Femur (tissue), 1 donor: ENCODE measurements around the gene CBR4.
"Not testable (repeated sequence)": the region's sequence is repeated elsewhere in the genome, so short reads cannot be mapped to it uniquely, and the experiment has no call there.

ENCODE experiments used
- DNase-seq: peaks from one replicate; pipeline ENCODE4 v3.0.0-alpha.2; 2017

CBR4 gene

GRCh38 chr4:169010125-169011023 is at the start of gene CBR4:
Gene CBR4, minus strand, starts transcription at chr4:169010255. Its CDS starts 166 bp downstream, at chr4:169010089.
- DNase-seq = peak; percentile 99

- peak; percentile 60 for DNase-seq
Observed at GRCh38 chr4:169059306-169060211, 49.5 kb upstream of the CBR4 start.

GRCh38 chr4:169058312-169058711 is 48.3 kb upstream of the CBR4 start:
- DNase-seq = peak; percentile 43

DNA sequence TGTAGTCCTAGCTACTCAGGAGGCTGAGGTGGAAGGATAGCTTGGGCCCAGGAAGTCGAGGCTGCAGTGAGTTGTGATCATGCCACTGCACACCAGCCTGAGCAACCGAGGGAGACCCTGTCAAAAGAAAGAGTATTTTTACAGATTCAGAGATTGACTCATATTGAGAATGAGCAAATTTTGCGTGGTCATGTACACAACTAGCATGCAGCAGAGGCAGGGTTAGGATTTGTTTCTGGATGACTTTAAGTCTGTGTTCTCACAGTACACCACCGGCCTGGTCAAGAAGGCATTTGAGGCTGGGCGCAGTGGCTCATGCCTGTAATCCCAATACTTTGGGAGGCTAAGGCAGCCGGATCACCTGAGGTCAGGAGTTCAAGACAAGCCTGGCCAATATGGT is 44.8 kb upstream of the CBR4 start:
- DNase-seq = no peak

DNA sequence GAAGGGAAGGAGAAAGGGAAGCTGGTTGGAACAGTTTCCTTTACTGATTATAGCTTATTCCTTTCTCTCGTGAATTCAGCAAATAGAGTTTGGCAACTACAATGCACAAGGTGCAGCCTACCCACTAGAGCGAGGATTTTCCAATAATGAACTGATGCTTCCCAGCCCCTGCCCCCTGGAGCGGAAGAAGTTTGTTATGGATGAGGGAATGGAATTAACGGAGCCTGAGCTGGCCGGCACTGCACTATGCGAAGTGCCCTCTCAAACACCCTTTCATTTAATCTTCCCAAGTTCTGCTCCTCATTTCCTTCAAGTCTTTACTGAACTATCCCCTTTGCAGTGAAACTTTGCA is 42.5 kb upstream of the CBR4 start:
- peak; percentile 58 for DNase-seq

- peak; percentile 77 for DNase-seq
Observed at GRCh38 chr4:169051761-169052593, 41.9 kb upstream of the CBR4 start.

DNA sequence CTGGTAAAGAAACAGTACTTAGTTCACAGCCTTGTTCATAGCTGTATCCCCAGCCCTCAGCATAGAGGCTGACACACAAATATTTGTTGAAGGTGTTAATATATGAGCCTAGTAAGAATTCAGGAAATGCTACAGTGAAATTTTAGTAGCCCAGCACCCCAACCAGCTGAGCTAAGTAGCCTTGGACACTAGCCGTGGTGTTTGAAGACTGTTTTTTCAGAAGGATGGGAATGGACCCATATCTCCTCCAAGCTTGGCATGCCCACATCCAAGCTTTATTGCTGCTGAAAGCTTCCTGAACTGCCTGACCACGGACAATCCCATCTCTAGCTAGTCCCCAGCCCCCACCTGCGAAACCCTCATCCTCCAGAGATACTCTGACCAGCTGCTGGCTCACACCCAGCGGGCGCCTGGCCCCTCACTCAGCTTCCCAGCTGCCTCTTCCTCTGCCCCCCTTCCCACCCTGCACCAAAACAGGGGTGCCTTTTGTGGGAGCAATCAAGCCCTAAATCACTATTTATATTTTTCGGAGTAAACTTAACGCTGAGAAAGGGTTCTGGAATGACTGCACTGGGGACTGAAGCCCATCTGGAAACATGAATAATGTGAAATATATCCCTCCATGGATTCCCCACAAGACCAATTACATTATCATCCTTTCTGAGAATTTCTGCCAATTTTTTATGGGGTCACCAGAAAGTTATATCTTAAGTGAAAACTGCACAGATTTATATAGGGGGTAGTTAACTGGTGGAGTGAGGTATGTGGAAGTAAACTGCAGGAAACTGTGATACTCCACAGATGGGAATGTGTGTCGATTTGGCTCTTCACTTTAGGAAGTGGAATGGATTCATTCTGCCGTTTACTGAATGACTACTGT is 41.1 kb upstream of the CBR4 start:
- DNase-seq = peak; percentile 69

- no peak for DNase-seq
Observed at GRCh38 chr4:169050284-169050683, 40.2 kb upstream of the CBR4 start.

- DNase-seq = no peak
Observed at GRCh38 chr4:169048868-169049414, 38.9 kb upstream of the CBR4 start.

GRCh38 chr4:169047956-169048355 is 37.9 kb upstream of the CBR4 start:
- DNase-seq = peak; percentile 65

GRCh38 chr4:169045862-169046584 is 36.0 kb upstream of the CBR4 start:
- no peak for DNase-seq

- DNase-seq = no peak
Observed at GRCh38 chr4:169044714-169045447, 34.8 kb upstream of the CBR4 start.

DNA sequence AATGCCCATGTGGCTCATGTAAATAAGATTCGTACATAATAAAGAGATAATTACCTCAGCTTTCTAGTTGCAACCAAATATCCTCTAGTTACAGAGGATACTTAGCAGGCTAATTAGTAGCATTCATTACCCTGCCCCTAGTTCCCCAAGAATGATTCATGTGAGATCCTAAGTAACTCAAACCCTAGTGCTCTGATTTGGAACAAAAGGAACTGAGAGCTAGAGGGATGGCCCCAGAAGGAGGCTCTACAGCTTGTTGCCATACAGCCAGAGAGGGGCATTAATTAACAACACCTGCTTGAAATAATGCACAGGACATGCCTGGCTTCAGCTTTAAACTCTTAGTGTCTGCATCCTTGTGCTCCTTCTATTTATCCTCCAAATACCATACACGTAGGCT is 32.6 kb upstream of the CBR4 start:
- DNase-seq = no peak

- DNase-seq = no peak
Observed at GRCh38 chr4:169040559-169041261, 30.7 kb upstream of the CBR4 start.

DNA sequence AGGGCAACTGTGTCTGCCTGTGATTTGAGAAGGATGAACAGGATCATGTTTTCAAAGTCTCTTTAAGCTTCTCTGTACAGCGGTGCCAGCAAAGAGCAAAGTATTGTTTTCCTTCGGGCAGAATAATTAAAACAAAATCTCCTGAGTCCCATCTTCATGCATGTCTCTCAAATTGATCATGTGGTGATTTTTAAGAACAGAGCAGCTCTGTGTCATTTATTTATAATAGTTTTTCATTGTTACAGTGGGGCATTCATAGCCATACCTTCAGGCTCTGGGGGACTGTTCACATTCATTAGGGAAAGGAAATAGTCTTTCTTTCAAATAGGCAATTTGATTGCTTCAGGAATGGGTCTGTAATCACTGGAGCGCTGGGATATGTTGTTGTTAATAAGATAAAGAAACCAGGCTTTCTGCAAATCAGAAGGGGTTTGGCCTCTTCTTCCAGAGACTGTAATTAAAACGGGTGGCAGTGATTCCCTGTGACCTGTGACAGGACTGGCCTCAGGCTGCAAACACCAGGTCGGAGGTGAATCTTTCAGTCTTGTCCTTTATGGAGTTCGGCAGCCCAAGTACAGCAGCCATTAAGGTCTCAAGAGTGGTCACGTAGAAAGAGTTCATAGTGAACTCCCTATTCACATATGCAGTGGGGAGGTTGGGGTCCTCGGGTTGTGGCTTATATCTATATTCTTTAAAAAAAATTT is 29.3 kb upstream of the CBR4 start:
- no peak for DNase-seq

- DNase-seq = no peak
Observed at GRCh38 chr4:169037506-169037905, 27.5 kb upstream of the CBR4 start.

DNA sequence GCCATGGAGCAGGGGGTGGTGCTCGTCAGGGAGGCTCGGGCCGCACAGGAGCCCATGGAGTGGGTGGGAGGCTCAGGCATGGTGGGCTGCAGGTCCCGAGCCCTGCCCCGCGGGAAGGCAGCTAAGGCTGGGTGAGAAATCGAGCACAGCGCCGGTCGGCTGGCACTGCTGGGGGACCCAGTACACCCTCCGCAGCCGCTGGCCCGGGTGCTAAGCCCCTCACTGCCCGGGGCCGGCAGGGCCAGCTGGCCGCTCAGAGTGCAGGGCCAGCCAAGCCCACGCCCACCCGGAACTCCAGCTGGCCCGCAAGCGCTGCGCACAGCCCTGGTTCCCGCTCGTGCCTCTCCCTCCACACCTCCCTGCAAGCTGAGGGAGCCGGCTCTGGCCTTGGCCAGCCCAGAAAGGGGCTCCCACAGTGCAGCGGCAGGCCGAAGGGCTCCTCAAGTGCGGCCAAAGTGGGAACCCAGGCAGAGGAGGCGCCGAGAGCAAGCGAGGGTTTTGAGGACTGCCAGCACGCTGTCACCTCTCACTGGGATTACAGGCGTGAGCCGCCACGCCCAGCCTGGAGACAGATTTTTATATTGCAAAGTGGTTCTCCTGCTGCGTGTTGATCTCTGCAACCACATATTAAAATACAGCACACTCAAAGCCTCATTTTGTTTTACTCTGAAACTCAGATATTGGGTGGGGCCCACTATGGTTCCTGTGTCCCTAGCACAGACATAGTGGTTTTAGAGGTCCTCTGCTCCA is 26.0 kb upstream of the CBR4 start:
- not testable (repeated sequence) for DNase-seq

DNA sequence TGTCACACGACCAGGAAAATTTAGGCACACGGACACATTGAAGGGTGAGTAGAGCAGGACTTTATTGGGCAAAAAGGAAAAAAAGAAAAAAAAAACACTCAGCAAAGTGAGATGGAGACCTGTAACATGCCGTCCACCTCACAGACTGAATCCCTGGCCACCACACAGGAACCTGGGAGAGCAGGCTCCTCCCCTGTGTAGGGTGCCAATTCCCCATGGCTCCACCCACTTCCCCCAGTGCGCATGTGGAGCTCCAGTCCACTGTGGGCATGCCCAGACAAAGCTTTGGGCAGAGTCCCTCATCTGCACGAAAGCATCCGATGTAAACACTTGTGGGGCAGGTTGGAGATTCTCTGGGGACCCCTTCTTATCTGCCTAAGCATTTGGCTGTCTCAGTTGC is 23.6 kb upstream of the CBR4 start:
- no peak for DNase-seq
